Hepatocyte (in vitro differentiated cells): Measurements from ENCODE around the gene SIK3. TPM values are rescaled to one million over a fixed set of nuclear protein-coding genes. Genes with fewer than 3 reads are reported as not detected.

Source experiments
- DNase-seq: peaks from one replicate; pipeline ENCODE4 v3.0.0-alpha.2; 2016; ENCODE audit warnings: low spot score
- H2AFZ ChIP-seq: fragments of 200-600 bp; sonication (generic); 2 replicates; pipeline ENCODE4 v1.6.0; 2016; ENCODE audit warnings: antibody characterized with exemption, mild to moderate bottlenecking
- H3K27ac ChIP-seq: fragments of 200-600 bp; sonication (generic); 2 replicates; pipeline ENCODE4 v1.5.1; 2016; ENCODE audit warnings: mild to moderate bottlenecking
- H3K27me3 ChIP-seq: fragments of 200-600 bp; sonication (generic); 2 replicates; pipeline ENCODE4 v1.6.1; 2016
- H3K36me3 ChIP-seq: fragments of 200-600 bp; sonication (generic); replicated peaks from 2 replicates; pipeline ENCODE4 v1.5.1; 2016; ENCODE audit warnings: low read depth; ENCODE audit not compliant: insufficient read depth
- H3K4me1 ChIP-seq: fragments of 200-600 bp; sonication (generic); 2 replicates; pipeline ENCODE4 v1.5.1; 2016; ENCODE audit warnings: mild to moderate bottlenecking, moderate library complexity; ENCODE audit not compliant: insufficient read depth
- H3K4me2 ChIP-seq: fragments of 200-600 bp; sonication (generic); 2 replicates; pipeline ENCODE4 v1.6.0; 2016
- H3K4me3 ChIP-seq: fragments of 200-600 bp; sonication (generic); 2 replicates; pipeline ENCODE4 v1.5.1; 2016; ENCODE audit warnings: mild to moderate bottlenecking
- H3K79me2 ChIP-seq: fragments of 200-600 bp; sonication (generic); 2 replicates; pipeline ENCODE4 v1.6.0; 2017; ENCODE audit warnings: mild to moderate bottlenecking
- H3K9me2 ChIP-seq: fragments of 200-600 bp; sonication (generic); replicated peaks from 2 replicates; pipeline ENCODE4 v1.6.0; 2017; ENCODE audit warnings: mild to moderate bottlenecking; ENCODE audit not compliant: insufficient read depth
- H3K9me3 ChIP-seq: fragments of 200-600 bp; sonication (generic); 2 replicates; pipeline ENCODE4 v1.5.1; 2016; ENCODE audit warnings: low read depth, mild to moderate bottlenecking
- H4K20me1 ChIP-seq: fragments of 200-600 bp; sonication (generic); 2 replicates; pipeline ENCODE4 v1.6.0; 2016; ENCODE audit warnings: mild to moderate bottlenecking; ENCODE audit not compliant: insufficient read depth, poor library complexity, severe bottlenecking
- EZH2 ChIP-seq: fragments of 200-600 bp; sonication (generic); IDR thresholded peaks from 2 replicates; pipeline ENCODE4 v1.6.1; 2016; ENCODE audit warnings: antibody characterized with exemption, mild to moderate bottlenecking, borderline replicate concordance
- EZH2phosphoT487 ChIP-seq: fragments of 200-600 bp; sonication (generic); IDR thresholded peaks from one replicate; pipeline ENCODE4 v1.6.1; 2018; ENCODE audit warnings: antibody characterized with exemption, mild to moderate bottlenecking, low read depth, moderate library complexity; ENCODE audit not compliant: unreplicated experiment, severe bottlenecking
- WGBS: methylation state at CpG from one replicate; pipeline ENCODE4 v1.1.6; 2016; ENCODE audit warnings: low lambda C conversion rate; ENCODE audit errors: missing lambda C conversion rate; 5-methylcytosine and 5-hydroxymethylcytosine counted together
- polyA plus RNA-seq: library from polyadenylated mRNA; unstranded; fragments of >200 nt; fragmentation: Nextera tagmentation; extraction: Ambion mirVana; gene quantifications from 2 replicates; pipeline ENCODE4 v1.2.1, GENCODE V29; 2016
- total RNA-seq: library from RNA; depleted of rRNA; stranded (reverse); fragments of >200 nt; gene quantifications from 2 replicates; pipeline ENCODE4 v1.2.3, GENCODE V29; 2014
- TF ChIP-seq, protein P1 (sequence below): fragments of 200-600 bp; sonication (generic); IDR thresholded peaks from 2 replicates; pipeline ENCODE4 v1.5.1; 2016; ENCODE audit warnings: antibody characterized with exemption, mild to moderate bottlenecking; ENCODE audit not compliant: poor library complexity

Gene SIK3
- total and polyA plus RNA-seq, 2 experiments from 2014 or later = 15.8 to 17.7 TPM

- DNase-seq = no peak
- Histone ChIP-seq H3K36me3 (no peaks in the 10 kb centered on the region), H2AFZ (no peak overlapping the region), H3K4me2 (no peak overlapping the region), H3K27me3 (no peaks in the 10 kb centered on the region), H4K20me1 (peaks cover 43% of the 10 kb centered on the region), H3K4me3 (no peak overlapping the region), H3K9me3 (no peaks in the 10 kb centered on the region), H3K27ac (no peak overlapping the region), H3K4me1 (no peaks in the 10 kb centered on the region), H3K79me2 (peaks cover 79% of the 10 kb centered on the region), H3K9me2 (no peaks in the 10 kb centered on the region)
- TF ChIP-seq EZH2 (no peak), EZH2phosphoT487 (no peak)
- TF ChIP-seq, protein P1, sequence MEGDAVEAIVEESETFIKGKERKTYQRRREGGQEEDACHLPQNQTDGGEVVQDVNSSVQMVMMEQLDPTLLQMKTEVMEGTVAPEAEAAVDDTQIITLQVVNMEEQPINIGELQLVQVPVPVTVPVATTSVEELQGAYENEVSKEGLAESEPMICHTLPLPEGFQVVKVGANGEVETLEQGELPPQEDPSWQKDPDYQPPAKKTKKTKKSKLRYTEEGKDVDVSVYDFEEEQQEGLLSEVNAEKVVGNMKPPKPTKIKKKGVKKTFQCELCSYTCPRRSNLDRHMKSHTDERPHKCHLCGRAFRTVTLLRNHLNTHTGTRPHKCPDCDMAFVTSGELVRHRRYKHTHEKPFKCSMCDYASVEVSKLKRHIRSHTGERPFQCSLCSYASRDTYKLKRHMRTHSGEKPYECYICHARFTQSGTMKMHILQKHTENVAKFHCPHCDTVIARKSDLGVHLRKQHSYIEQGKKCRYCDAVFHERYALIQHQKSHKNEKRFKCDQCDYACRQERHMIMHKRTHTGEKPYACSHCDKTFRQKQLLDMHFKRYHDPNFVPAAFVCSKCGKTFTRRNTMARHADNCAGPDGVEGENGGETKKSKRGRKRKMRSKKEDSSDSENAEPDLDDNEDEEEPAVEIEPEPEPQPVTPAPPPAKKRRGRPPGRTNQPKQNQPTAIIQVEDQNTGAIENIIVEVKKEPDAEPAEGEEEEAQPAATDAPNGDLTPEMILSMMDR = no peak
- 77% methylated on average over 6 of the region's 6 CpGs for WGBS
These were observed 95.5 kb downstream of the SIK3 start for GRCh38 chr11:117002639-117003299.

- Histone ChIP-seq H3K27ac (no peak overlapping the region), H3K4me2 (no peak overlapping the region), H3K27me3 (no peaks in the 10 kb centered on the region), H3K9me3 (no peaks in the 10 kb centered on the region), H3K4me3 (no peak overlapping the region), H4K20me1 (peaks cover 37% of the 10 kb centered on the region), H3K4me1 (no peaks in the 10 kb centered on the region), H3K36me3 (no peaks in the 10 kb centered on the region), H3K9me2 (no peaks in the 10 kb centered on the region), H3K79me2 (peaks cover 78% of the 10 kb centered on the region), H2AFZ (no peak overlapping the region)
- DNase-seq = no peak
- 44% methylated on average over 1 of the region's 1 CpG for WGBS
- TF ChIP-seq, protein P1 = no peak
- TF ChIP-seq EZH2phosphoT487 = no peak
- no peak for TF ChIP-seq EZH2
These were observed 98.1 kb downstream of the SIK3 start for GRCh38 chr11:117000014-117000737.

DNA sequence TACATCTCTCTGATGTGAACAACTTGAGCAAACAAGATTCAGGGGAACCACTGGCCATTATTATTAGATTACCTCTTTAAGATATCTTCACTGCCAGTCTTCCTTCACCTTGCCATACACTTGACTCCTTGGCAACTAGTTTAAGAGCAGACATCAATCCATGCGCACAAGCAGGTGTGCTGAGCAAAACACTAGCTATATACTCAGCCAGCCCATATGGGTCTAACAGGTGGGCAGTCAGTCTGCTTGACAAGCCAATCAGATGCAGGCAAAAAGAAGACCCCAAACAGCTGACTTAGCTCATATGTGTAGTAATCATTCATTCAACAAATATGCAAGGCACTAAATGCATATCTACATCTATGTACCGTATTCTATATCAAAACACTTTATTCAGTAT is 101.2 kb downstream of the SIK3 start:
- TF ChIP-seq EZH2 = no peak
- no peak for TF ChIP-seq EZH2phosphoT487
- TF ChIP-seq, protein P1 = no peak
- H4K20me1 ChIP-seq = peaks cover 36% of the 10 kb centered on the region
- WGBS = 98% methylated on average over 2 of the region's 2 CpGs
- no peak for DNase-seq
- peaks cover 4% of the 10 kb centered on the region for H3K4me1 ChIP-seq
- H3K27me3 ChIP-seq = no peaks in the 10 kb centered on the region
- no peaks in the 10 kb centered on the region for H3K9me3 ChIP-seq
- H2AFZ ChIP-seq = no peak overlapping the region
- no peaks in the 10 kb centered on the region for H3K9me2 ChIP-seq
- no peak overlapping the region for H3K27ac ChIP-seq
- no peak overlapping the region for H3K4me3 ChIP-seq
- H3K4me2 ChIP-seq = no peak overlapping the region
- H3K79me2 ChIP-seq = peaks cover 93% of the 10 kb centered on the region
- no peaks in the 10 kb centered on the region for H3K36me3 ChIP-seq
